Measurements from ENCODE around the gene OVAAL. TPM values are rescaled to one million over a fixed set of nuclear protein-coding genes. Genes with fewer than 3 reads are reported as not detected.

OVAAL gene
- total and polyA plus RNA-seq, 2 donors (not counting 3 experiments of a cell fraction or from before 2014, with no cell fraction given): 0.04 TPM; not detected in 1

GRCh38 chr1:180584869-180585268 is 26.1 kb downstream of the OVAAL start:
- dilution Hi-C loops (cut with MboI; ENCODE audit: extremely low pct_ligation_motif_present, low sequenced_read_pairs): no loop called here
- CTCF ChIA-PET: interaction anchor here (1.0 to 1.4 kb wide), 4 partner anchors 11 to 278 kb away, joined by 3 to 7 read pairs (median 3); no protein-coding TSS in a partner anchor
- no peaks in the 10 kb centered on the region for H3K9me3 ChIP-seq (replicated peaks; ENCODE audit: control insufficient read depth, insufficient read depth, low read length)
- POLR2A ChIA-PET: no interaction called here
- BruUV-seq (replicated peaks): no TSS peak
- H2AFZ ChIP-seq (ENCODE audit: low read depth, low read length): no peak overlapping the region
- H3K9ac ChIP-seq (replicated peaks; ENCODE audit: extremely low read depth, insufficient read depth, low read length): no peak overlapping the region
- DNase-seq (ENCODE audit: low read depth, low spot score): no peak
- no peak for FAIRE-seq
- no peaks in the 10 kb centered on the region for H3K36me3 ChIP-seq (ENCODE audit: control insufficient read depth in 2 of 2, extremely low read depth in 1 of 2, insufficient read depth in 2 of 2, low read length in 2 of 2)
- no peak for TF ChIP-seq CTCF (IDR thresholded peaks at IDR 0.05; ENCODE audit: extremely low read depth in 1 of 2, insufficient read depth in 1 of 2, low read depth in 1 of 2, low read length in 2 of 2)
- no peak for TF ChIP-seq FOS (IDR thresholded peaks at IDR 0.05; ENCODE audit: borderline replicate concordance, insufficient read depth, low read length)
- TF ChIP-seq MAX (IDR thresholded peaks at IDR 0.05; ENCODE audit: insufficient read depth, insufficient read length): no peak
- no peak for TF ChIP-seq POLR2A (IDR thresholded peaks at IDR 0.05; ENCODE audit: low read depth, low read length)
- H3K4me1 ChIP-seq (ENCODE audit: control insufficient read depth, extremely low read depth, insufficient read depth, low read length): no peaks in the 10 kb centered on the region
- no peak overlapping the region for H3K4me3 ChIP-seq (replicated peaks in 1 of 3; ENCODE audit: insufficient read depth in 1 of 3, low read depth in 1 of 3, low read length in 3 of 3)
- peaks cover 0 to 3% of the 10 kb centered on the region in 2 experiments for H3K27me3 ChIP-seq (ENCODE audit: control insufficient read depth in 2 of 2, insufficient read depth in 2 of 2, low read length in 2 of 2)
- no peaks in the 10 kb centered on the region for H4K20me1 ChIP-seq (replicated peaks; ENCODE audit: control insufficient read depth, extremely low read depth, insufficient read depth, low read length)
- intact Hi-C loops (cut with micrococcal nuclease): no loop called here
- H3K79me2 ChIP-seq (ENCODE audit: control insufficient read depth, insufficient read depth, low read length): no peaks in the 10 kb centered on the region
- no peak overlapping the region for H3K4me2 ChIP-seq (ENCODE audit: insufficient read depth, low read length)
- H3K27ac ChIP-seq (ENCODE audit: insufficient read depth, low read depth, low read length): no peak overlapping the region
- no peaks in the 10 kb centered on the region for H3K9me1 ChIP-seq (replicated peaks; ENCODE audit: control insufficient read depth, extremely low read depth, insufficient read depth, low read length)

DNA sequence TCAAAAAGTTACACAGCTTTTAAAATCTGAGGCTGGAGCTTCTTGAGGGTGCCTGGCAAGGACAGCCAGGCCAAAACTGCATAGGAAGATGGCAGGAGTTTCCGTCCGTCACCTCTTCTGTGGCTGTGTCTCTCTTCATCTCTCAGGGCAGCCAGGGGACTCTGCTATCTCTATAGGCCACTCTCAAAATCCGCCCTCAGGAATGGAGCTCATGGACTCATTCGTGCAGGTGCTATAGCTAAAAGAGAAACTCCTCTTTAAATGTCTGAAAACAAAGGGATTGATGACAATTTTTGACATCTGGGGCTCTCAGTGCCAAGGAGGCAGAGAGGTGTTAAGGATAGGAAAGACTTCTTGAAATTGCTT is 27.2 kb downstream of the OVAAL start:
- Histone ChIP-seq H3K9me1 (replicated peaks; ENCODE audit: control insufficient read depth, extremely low read depth, insufficient read depth, low read length) (no peaks in the 10 kb centered on the region), H2AFZ (ENCODE audit: low read depth, low read length) (peak overlapping the region; percentile 4), H3K4me1 (ENCODE audit: control insufficient read depth, extremely low read depth, insufficient read depth, low read length) (no peaks in the 10 kb centered on the region), H3K4me2 (ENCODE audit: insufficient read depth, low read length) (no peak overlapping the region), H3K79me2 (ENCODE audit: control insufficient read depth, insufficient read depth, low read length) (no peaks in the 10 kb centered on the region), H3K27me3 (ENCODE audit: control insufficient read depth in 2 of 2, insufficient read depth in 2 of 2, low read length in 2 of 2) (peaks cover 0 to 4% of the 10 kb centered on the region in 2 experiments), H3K36me3 (ENCODE audit: control insufficient read depth in 2 of 2, extremely low read depth in 1 of 2, insufficient read depth in 2 of 2, low read length in 2 of 2) (no peaks in the 10 kb centered on the region), H4K20me1 (replicated peaks; ENCODE audit: control insufficient read depth, extremely low read depth, insufficient read depth, low read length) (no peaks in the 10 kb centered on the region), H3K4me3 (replicated peaks in 1 of 3; ENCODE audit: insufficient read depth in 1 of 3, low read depth in 1 of 3, low read length in 3 of 3) (no peak overlapping the region), H3K27ac (ENCODE audit: insufficient read depth, low read depth, low read length) (no peak overlapping the region), H3K9ac (replicated peaks; ENCODE audit: extremely low read depth, insufficient read depth, low read length) (no peak overlapping the region), H3K9me3 (replicated peaks; ENCODE audit: control insufficient read depth, insufficient read depth, low read length) (no peaks in the 10 kb centered on the region)
- CTCF ChIA-PET: interaction anchor here (1.0 to 1.4 kb wide), 4 partner anchors 12 to 277 kb away, joined by 3 to 7 read pairs (median 3); no protein-coding TSS in a partner anchor
- POLR2A ChIA-PET: no interaction called here
- dilution Hi-C loops (cut with MboI; ENCODE audit: extremely low pct_ligation_motif_present, low sequenced_read_pairs): no loop called here
- DNase-seq (ENCODE audit: low read depth, low spot score) (no peak), FAIRE-seq (no peak)
- TSS peak; percentile 30 for BruUV-seq (replicated peaks)
- intact Hi-C loops (cut with micrococcal nuclease): no loop called here
- TF ChIP-seq CTCF (IDR thresholded peaks at IDR 0.05; ENCODE audit: extremely low read depth in 1 of 2, insufficient read depth in 1 of 2, low read depth in 1 of 2, low read length in 2 of 2): no peak
- TF ChIP-seq EZH2 (IDR thresholded peaks at IDR 0.05; ENCODE audit: borderline replicate concordance, low read depth, low read length, severe bottlenecking): no peak
- no peak for TF ChIP-seq MYC (IDR thresholded peaks at IDR 0.05; ENCODE audit: low read depth, low read length)
- no peak for TF ChIP-seq GATA2 (IDR thresholded peaks at IDR 0.05; ENCODE audit: insufficient read depth, insufficient read length, low read depth, low read length)
- TF ChIP-seq POLR2AphosphoS5 (IDR thresholded peaks at IDR 0.05; ENCODE audit: insufficient read depth, low read depth, low read length): no peak
- no peak for TF ChIP-seq JUN (IDR thresholded peaks at IDR 0.05; ENCODE audit: borderline replicate concordance, insufficient read depth, insufficient read length, low read depth)
- no peak for TF ChIP-seq POLR2A (IDR thresholded peaks at IDR 0.05; ENCODE audit: low read depth, low read length)
- no peak for TF ChIP-seq FOS (IDR thresholded peaks at IDR 0.05; ENCODE audit: borderline replicate concordance, insufficient read depth, low read length)
